NCI-H187 treated with DMSO at 0.1 percent for 48 hours (cell line): ENCODE measurements around the gene TDG.
"Not testable (repeated sequence)": the region's sequence is repeated elsewhere in the genome, so short reads cannot be mapped to it uniquely, and the experiment has no call there.

Experiments
- DNase-seq: peaks from one replicate; lab custom pipeline; 2025; lab: John Stamatoyannopoulos, UW

The TDG gene

GRCh38 chr12:103960616-103961227, 5.0 kb upstream of the TDG start:
- DNase-seq = no peak

- DNase-seq = no peak
Measured at GRCh38 chr12:103962493-103962892, 3.2 kb upstream of the TDG start.

GRCh38 chr12:103964805-103965204, 867 bp upstream of the TDG start:
- no peak for DNase-seq

DNA sequence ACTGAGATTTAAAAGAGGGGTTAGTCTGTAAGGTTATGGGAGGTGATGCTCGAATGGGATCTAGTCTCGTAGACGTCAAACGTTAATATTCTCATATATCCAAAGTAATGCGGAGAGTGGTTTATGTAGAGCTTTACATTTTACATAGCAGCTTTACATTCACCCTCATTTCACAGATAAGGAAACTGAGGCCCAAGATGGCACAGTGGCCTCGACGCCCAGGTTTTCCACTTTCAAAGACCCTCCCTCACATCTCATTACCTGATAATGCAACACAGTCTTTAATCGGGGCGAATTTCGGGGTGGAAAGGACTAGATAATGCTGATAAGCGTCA, 450 bp upstream of the TDG start:
- DNase-seq = no peak

DNA sequence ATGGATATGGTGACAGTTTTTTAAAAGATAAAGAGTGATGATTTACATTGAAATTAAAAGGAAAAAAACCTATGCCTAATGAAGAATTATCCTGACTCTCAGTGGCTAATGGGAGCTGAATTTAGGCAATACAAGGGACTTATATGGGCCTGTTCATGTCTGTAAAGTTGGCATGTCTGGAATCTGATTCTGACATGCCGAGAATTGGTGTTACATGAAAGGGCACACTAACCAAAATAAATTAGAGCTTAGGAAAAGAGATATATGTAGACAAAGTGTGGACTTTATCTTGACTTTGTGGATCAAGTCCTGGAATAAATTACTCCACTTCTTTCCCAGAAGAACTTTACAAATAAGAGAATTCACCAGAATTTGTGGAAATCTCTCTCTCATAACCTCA, 1.1 kb downstream of the TDG start:
- no peak for DNase-seq

- no peak for DNase-seq
Measured at GRCh38 chr12:103969391-103969790, 3.7 kb downstream of the TDG start.

GRCh38 chr12:103973909-103974308, 8.2 kb downstream of the TDG start:
- no peak for DNase-seq

DNA sequence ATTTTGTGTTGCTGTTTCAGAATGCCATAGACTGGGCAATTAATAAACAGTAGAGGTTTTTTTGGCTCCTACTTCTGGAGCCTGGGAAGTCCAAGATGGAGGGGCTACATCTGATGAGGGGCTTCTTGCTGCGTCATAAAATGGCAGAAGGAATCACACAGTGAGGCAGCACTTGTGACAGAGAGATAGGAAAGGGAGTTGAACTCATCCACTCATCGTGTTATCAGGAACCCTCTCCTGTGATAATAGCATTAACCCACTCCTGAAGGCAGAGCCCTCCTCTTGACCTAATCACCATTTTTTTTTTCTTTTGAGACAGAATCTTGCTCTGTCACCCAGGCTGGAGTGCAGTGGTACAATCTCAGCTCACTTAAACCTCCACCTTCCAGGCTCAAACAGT, 9.7 kb downstream of the TDG start:
- DNase-seq = no peak

- DNase-seq = no peak
Measured at GRCh38 chr12:103978384-103978982, 12.8 kb downstream of the TDG start.

GRCh38 chr12:103986829-103987228, 21.2 kb downstream of the TDG start:
- DNase-seq = no peak

GRCh38 chr12:103994235-103994634, 28.6 kb downstream of the TDG start:
- DNase-seq = no peak

- no peak for DNase-seq
Measured at GRCh38 chr12:103996595-103996994, 30.9 kb downstream of the TDG start.

GRCh38 chr12:103997286-103997900, 31.7 kb downstream of the TDG start:
- no peak for DNase-seq

- no peak for DNase-seq
Measured at GRCh38 chr12:103998976-103999375, 33.3 kb downstream of the TDG start.

DNA sequence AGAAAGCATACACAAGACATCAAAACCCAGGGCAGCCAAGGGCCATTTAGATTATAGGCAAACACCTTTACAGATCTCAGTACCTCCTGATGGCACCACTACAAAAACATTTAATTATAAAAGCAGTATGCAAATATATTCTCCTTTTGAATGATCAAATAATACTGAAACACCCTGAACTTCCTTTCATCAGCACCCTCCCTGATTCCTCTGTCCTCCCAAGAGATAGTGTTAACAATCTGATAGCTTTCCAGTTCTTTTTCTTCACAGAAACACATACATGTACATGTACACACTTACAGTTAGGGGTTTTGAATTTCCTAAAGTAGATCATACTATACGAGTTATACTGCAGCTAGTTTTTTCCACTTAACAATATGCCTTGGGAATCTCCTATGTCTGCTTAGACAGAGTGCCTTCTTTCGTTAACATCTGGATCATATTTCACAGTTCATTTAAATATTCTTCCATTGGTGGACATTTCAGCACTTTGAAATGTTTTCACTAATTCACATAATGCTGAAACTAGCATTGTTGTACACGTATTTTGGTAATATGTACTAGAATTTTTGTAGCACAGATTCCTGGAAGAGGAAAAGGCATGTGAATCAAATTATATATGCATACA, 35.2 kb downstream of the TDG start:
- DNase-seq = no peak

GRCh38 chr12:104002686-104003085, 37.0 kb downstream of the TDG start:
- DNase-seq = no peak

DNA sequence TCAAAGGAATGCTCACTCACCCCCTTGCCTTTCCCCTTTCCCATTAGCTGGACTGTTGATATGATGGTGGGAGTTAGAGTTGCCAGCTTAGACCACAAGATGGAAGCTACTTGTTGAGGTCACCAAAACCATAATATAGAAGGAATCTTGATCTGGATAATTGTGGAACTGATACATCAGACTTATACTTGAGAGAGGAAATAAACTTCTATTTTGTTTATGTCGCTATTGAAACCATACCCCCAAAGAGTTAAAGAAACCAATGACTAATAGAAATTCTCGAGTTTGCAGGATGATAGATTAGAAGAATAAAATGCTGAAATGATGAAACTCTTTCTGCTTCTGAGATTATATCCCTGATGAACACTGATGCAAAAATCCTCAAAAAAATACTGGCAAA, 37.9 kb downstream of the TDG start:
- no peak for DNase-seq

- DNase-seq = no peak
Measured at GRCh38 chr12:104006929-104007328, 41.3 kb downstream of the TDG start.

GRCh38 chr12:104010121-104010520, 44.4 kb downstream of the TDG start:
- no peak for DNase-seq

DNA sequence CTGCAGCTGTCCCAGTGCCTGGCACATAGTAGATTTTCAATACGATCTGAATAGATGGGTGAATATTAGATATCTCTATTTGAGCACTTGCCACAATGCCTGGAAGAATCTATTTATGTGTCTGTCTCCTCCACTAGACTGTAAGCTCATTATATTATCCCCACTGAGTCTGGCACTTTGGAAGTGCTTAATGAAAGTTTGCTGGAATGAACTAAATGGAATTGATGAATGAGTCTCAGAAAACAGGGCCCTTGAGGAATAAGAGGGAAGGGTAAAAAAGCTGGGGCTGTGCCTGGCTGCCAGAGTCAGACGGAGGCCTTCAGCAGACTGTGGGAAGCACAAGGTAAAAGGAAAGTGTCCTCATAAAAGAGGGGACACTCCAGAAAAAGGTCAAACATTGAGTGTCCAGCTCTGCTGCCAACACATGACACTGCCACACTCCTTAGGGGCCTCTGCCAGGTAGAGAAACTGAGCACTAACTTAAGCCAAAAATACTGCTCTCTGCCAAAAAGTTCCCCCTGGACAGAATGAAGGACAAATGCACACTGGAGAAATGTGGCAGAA, 45.0 kb downstream of the TDG start:
- DNase-seq = no peak

DNA sequence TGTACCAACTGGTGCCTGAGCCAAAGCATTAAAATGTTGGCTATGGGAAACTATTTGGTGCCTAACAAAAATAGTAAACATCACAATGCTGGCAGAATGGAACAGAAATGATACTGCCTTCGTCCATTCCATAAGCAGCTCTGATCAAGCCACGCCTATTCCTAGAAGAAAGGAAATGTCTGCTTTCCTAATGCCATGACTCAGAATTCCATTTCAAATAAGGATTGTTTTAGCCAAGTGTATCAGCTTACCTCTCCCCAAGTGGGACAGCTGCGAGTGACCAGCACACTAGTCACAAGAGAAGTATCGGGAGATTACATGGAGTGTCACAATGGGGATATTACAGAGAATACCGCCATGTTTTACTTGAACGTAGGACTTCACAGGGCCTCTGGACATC, 45.6 kb downstream of the TDG start:
- DNase-seq = no peak

DNA sequence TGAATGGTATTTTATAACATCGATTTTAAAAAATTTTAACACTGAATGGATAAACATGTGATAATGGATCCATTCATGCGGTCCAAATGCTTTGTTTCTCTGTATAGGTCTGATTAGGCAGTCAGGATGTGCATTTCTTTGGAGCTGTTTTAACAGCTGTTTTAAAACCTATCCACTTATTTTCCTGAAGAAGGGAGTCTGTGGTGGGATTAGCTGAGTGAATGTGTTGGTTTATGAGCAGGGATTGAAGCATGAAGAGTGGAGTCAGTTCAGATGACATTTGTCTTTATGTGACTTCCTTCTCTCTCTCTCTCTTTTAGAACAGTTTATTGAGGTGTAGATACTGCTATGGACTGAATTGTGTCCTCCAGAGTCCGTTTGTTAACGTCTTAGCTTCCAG, 46.7 kb downstream of the TDG start:
- no peak for DNase-seq

- not testable (repeated sequence) for DNase-seq
Measured at GRCh38 chr12:104021862-104022261, 56.2 kb downstream of the TDG start.
